GM10266 (cell line): Measurements from ENCODE around the gene MYO18A.

Experiments
- DNase-seq: peaks from one replicate; pipeline ENCODE4 v3.0.0; 2012; ENCODE audit errors: extremely low spot score
- CTCF ChIP-seq: IDR thresholded peaks from 2 replicates; pipeline ENCODE4 v1.5.1; 2012; ENCODE audit warnings: mild to moderate bottlenecking, low read depth; ENCODE audit not compliant: control insufficient read depth, insufficient read depth; ENCODE audit errors: missing control alignments

MYO18A gene

GRCh38 chr17:29190592-29191207, 10.5 kb upstream of the MYO18A start:
- TF ChIP-seq CTCF: no peak
- no peak for DNase-seq

- no peak for TF ChIP-seq CTCF
- no peak for DNase-seq
Observed at GRCh38 chr17:29190039-29190438, 9.8 kb upstream of the MYO18A start.

GRCh38 chr17:29189355-29189754, 9.2 kb upstream of the MYO18A start:
- DNase-seq: no peak
- no peak for TF ChIP-seq CTCF

GRCh38 chr17:29181226-29181625, 1.0 kb upstream of the MYO18A start:
- TF ChIP-seq CTCF: no peak
- DNase-seq: no peak

GRCh38 chr17:29180788-29181160, 576 bp upstream of the MYO18A start:
- DNase-seq: no peak
- no peak for TF ChIP-seq CTCF

GRCh38 chr17:29179232-29180033, 765 bp downstream of the MYO18A start:
- DNase-seq: no peak
- no peak for TF ChIP-seq CTCF

GRCh38 chr17:29178750-29179231, 1.4 kb downstream of the MYO18A start:
- TF ChIP-seq CTCF: no peak
- DNase-seq: no peak
